GM12878 (cell line): ENCODE data around the gene CTXND2. TPM values are rescaled to one million over a fixed set of nuclear protein-coding genes. Genes with fewer than 3 reads are reported as not detected.

Source experiments
- ATAC-seq: fragments of 200-7000 bp; cut with Tn5 transposase; 3 replicates; pipeline ENCODE4 v1.9.1; 2020; ENCODE audit warnings: mild to moderate bottlenecking, moderate library complexity
- BruUV-seq: library from RNA; stranded (reverse); fragments of 400-500 nt; replicated peaks from 2 replicates; lab custom pipeline; 2021; lab: Mats Ljungman, UMichigan
- CTCF ChIA-PET: fragments of 300-600 bp; sonication (Branson Sonifier 250); formaldehyde crosslinking; extraction: SDS; loops from one replicate; lab custom pipeline; 2021; ENCODE audit warnings: inconsistent platforms; lab: Yijun Ruan, JAX
- POLR2A ChIA-PET: fragments of 350-600 bp; formaldehyde crosslinking; extraction: SDS; loops from one replicate; lab custom pipeline; 2021; ENCODE audit warnings: inconsistent platforms; lab: Charles Lee
- RAD21 ChIA-PET: fragments of 300-600 bp; sonication (Branson Sonifier 250); formaldehyde crosslinking; loops from one replicate; lab custom pipeline; 2023; ENCODE audit warnings: antibody characterized with exemption; ENCODE audit not compliant: unreplicated experiment; lab: Charles Lee
- SMC1A ChIA-PET: fragments of 300-600 bp; sonication (Branson Sonifier 250); formaldehyde crosslinking; loops from one replicate; lab custom pipeline; 2023; ENCODE audit not compliant: unreplicated experiment, uncharacterized antibody; lab: Charles Lee
- DNase-seq: peaks from one replicate; pipeline ENCODE4 v3.0.0-alpha.2; 2011; ENCODE audit warnings: low read depth, low spot score
- FAIRE-seq: peaks from 3 replicates; lab custom pipeline; 2011; peaks lifted over from hg19 to GRCh38; lab: Jason Lieb, UNC
- H2AFZ ChIP-seq: 2 replicates; pipeline ENCODE4 v1.6.0; 2011; ENCODE audit warnings: low read depth, low read length, control low read depth; ENCODE audit not compliant: control insufficient read depth
- H3K27ac ChIP-seq: 2 replicates; pipeline ENCODE4 v1.5.1; 2011; ENCODE audit warnings: control low read depth; ENCODE audit not compliant: control insufficient read depth, insufficient read depth
- H3K27me3 ChIP-seq, 2 experiments: replicated peaks in 1 of 2; 2 replicates each; pipeline versions ENCODE4 v1.6.0 to v1.6.1; 2011; ENCODE audit warnings: low read length in 1 of 2; ENCODE audit not compliant: control insufficient read depth in 2 of 2, insufficient read depth in 2 of 2
- H3K36me3 ChIP-seq, 2 experiments: 2 replicates each; pipeline ENCODE4 v1.5.1; 2011; ENCODE audit warnings: low read length in 1 of 2; ENCODE audit not compliant: control insufficient read depth in 2 of 2, insufficient read depth in 2 of 2
- H3K4me1 ChIP-seq: 2 replicates; pipeline ENCODE4 v1.6.1; 2011; ENCODE audit warnings: mild to moderate bottlenecking, low read length, moderate library complexity, mixed read lengths; ENCODE audit not compliant: control insufficient read depth, insufficient read depth
- H3K4me2 ChIP-seq: 2 replicates; pipeline ENCODE4 v1.6.0; 2011; ENCODE audit warnings: control low read depth; ENCODE audit not compliant: control insufficient read depth, insufficient read depth
- H3K4me3 ChIP-seq: fragments of 200-600 bp; sonication (generic); 2 replicates; pipeline ENCODE4 v1.5.1; 2016
- H3K79me2 ChIP-seq: 2 replicates; pipeline ENCODE4 v1.6.0; 2011; ENCODE audit warnings: low read length; ENCODE audit not compliant: control insufficient read depth, insufficient read depth
- H3K9ac ChIP-seq: 2 replicates; pipeline ENCODE4 v1.8.0; 2011; ENCODE audit warnings: low read length, control low read depth, mixed read lengths; ENCODE audit not compliant: control insufficient read depth, insufficient read depth
- H3K9me3 ChIP-seq: replicated peaks from 3 replicates; pipeline ENCODE4 v1.5.1; 2011; ENCODE audit warnings: mild to moderate bottlenecking, low read length; ENCODE audit not compliant: control insufficient read depth, insufficient read depth
- H4K20me1 ChIP-seq: 2 replicates; pipeline ENCODE4 v1.6.0; 2011; ENCODE audit not compliant: control insufficient read depth, insufficient read depth
- ASH2L ChIP-seq: fragments of 300-600, 200-600 bp; sonication (generic); IDR thresholded peaks from 2 replicates; pipeline ENCODE4 v1.6.1; 2017; ENCODE audit warnings: low read depth, mild to moderate bottlenecking, borderline replicate concordance
- MEF2A ChIP-seq: IDR thresholded peaks from 2 replicates; pipeline ENCODE4 v1.6.1; 2011; ENCODE audit warnings: low read depth, mild to moderate bottlenecking, low read length, moderate library complexity; ENCODE audit not compliant: insufficient read depth
- NFYA ChIP-seq: IDR thresholded peaks from 2 replicates; pipeline ENCODE4 v1.6.1; 2011; ENCODE audit warnings: low read depth, mild to moderate bottlenecking, low read length, improper control_type of control experiment, borderline replicate concordance
- TCF3 ChIP-seq: IDR thresholded peaks from 2 replicates; pipeline ENCODE4 v1.6.1; 2012; ENCODE audit warnings: low read depth, mild to moderate bottlenecking, low read length, borderline replicate concordance; ENCODE audit not compliant: insufficient read depth
- ZNF217 ChIP-seq: fragments of 450-650 bp; IDR thresholded peaks from 2 replicates; pipeline ENCODE4 v1.6.1; 2017; ENCODE audit warnings: antibody characterized with exemption, mild to moderate bottlenecking
- WGBS: methylation state at CpG from one replicate; pipeline ENCODE4 v1.1.6; 2016; ENCODE audit warnings: low lambda C conversion rate; ENCODE audit not compliant: insufficient replicate concordance, insufficient coverage; ENCODE audit errors: missing lambda C conversion rate; 5-methylcytosine and 5-hydroxymethylcytosine counted together
- in situ Hi-C: fragments of 300-500 bp; cut with MboI; formaldehyde crosslinking; loops from 9 replicates; pipeline ENCODE4 v1.14.3; 2018; ENCODE audit warnings: mixed read lengths
- intact Hi-C: fragments of 100-400 bp; cut with micrococcal nuclease; formaldehyde crosslinking; loops from one replicate; pipeline ENCODE4 v1.14.2; 2022; ENCODE audit not compliant: unreplicated experiment
- polyA plus RNA-seq, 11 experiments: library from polyadenylated mRNA; depleted of rRNA in 4 of 11; unstranded in 6 of 11; stranded (reverse) in 5 of 11; fragments of >200 nt; fragmentation: Nextera tagmentation in 4 of 11; fragmentation: Illumina TruSeq in 1 of 11; extraction: Ambion mirVana in 4 of 11; extraction: Trizol in 1 of 11; gene quantifications; 1 replicate in 1 of 11; 2 replicates in 10 of 11; pipeline versions ENCODE4 v1.2.1 to v1.2.3, GENCODE V29; 2011 to 2016; ENCODE audit warnings: inconsistent platforms in 2 of 11, missing spikeins in 2 of 11, low read depth in 1 of 11
- total RNA-seq, 4 experiments: library from RNA; depleted of rRNA in 3 of 4; stranded (reverse); fragments of >200 nt in 3 of 4; fragmentation: Illumina TruSeq in 1 of 4; extraction: Trizol in 1 of 4; gene quantifications; 2 replicates each; pipeline versions ENCODE4 v1.2.1 to v1.2.3, GENCODE V29; 2013 to 2021
- TF ChIP-seq, protein P1 (sequence below): IDR thresholded peaks from 2 replicates; pipeline ENCODE4 v1.6.1; 2012; ENCODE audit warnings: low read length, inconsistent platforms
- TF ChIP-seq, protein P2 (sequence below): fragments of 450-650 bp; IDR thresholded peaks from 2 replicates; pipeline ENCODE4 v1.6.1; 2017; ENCODE audit warnings: borderline replicate concordance
- TF ChIP-seq, protein P3 (sequence below): IDR thresholded peaks from 2 replicates; pipeline ENCODE4 v1.6.1; 2011; ENCODE audit warnings: low read depth, mild to moderate bottlenecking, low read length, moderate library complexity, borderline replicate concordance; ENCODE audit errors: extremely low read depth

The CTXND2 gene
- total and polyA plus RNA-seq, 10 of the 15 experiments (the other 5 are each of a cell fraction or from before 2014, with no cell fraction given): not detected

- Histone ChIP-seq H3K4me3 (no peak overlapping the region), H3K4me1 (no peaks in the 10 kb centered on the region), H3K79me2 (no peaks in the 10 kb centered on the region), H3K27ac (no peak overlapping the region), H4K20me1 (no peaks in the 10 kb centered on the region), H2AFZ (no peak overlapping the region), H3K27me3 (no peaks in the 10 kb centered on the region), H3K4me2 (no peak overlapping the region), H3K36me3 (no peaks in the 10 kb centered on the region), H3K9me3 (peaks cover 2% of the 10 kb centered on the region; the same call in 2 of the 3 replicates), H3K9ac (no peak overlapping the region)
- WGBS: 2% methylated on average over 2 of the region's 2 CpGs
- no TSS peak for BruUV-seq
- RAD21 ChIA-PET: no interaction called here
- no peak for ATAC-seq
- SMC1A ChIA-PET: no interaction called here
- DNase-seq: no peak
- TF ChIP-seq, protein P1, sequence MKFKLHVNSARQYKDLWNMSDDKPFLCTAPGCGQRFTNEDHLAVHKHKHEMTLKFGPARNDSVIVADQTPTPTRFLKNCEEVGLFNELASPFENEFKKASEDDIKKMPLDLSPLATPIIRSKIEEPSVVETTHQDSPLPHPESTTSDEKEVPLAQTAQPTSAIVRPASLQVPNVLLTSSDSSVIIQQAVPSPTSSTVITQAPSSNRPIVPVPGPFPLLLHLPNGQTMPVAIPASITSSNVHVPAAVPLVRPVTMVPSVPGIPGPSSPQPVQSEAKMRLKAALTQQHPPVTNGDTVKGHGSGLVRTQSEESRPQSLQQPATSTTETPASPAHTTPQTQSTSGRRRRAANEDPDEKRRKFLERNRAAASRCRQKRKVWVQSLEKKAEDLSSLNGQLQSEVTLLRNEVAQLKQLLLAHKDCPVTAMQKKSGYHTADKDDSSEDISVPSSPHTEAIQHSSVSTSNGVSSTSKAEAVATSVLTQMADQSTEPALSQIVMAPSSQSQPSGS: no peak
- TF ChIP-seq, protein P2, sequence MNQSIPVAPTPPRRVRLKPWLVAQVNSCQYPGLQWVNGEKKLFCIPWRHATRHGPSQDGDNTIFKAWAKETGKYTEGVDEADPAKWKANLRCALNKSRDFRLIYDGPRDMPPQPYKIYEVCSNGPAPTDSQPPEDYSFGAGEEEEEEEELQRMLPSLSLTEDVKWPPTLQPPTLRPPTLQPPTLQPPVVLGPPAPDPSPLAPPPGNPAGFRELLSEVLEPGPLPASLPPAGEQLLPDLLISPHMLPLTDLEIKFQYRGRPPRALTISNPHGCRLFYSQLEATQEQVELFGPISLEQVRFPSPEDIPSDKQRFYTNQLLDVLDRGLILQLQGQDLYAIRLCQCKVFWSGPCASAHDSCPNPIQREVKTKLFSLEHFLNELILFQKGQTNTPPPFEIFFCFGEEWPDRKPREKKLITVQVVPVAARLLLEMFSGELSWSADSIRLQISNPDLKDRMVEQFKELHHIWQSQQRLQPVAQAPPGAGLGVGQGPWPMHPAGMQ: no peak
- TF ChIP-seq ASH2L (no peak), NFYA (no peak), MEF2A (no peak), ZNF217 (no peak), TCF3 (no peak)
- TF ChIP-seq, protein P3, sequence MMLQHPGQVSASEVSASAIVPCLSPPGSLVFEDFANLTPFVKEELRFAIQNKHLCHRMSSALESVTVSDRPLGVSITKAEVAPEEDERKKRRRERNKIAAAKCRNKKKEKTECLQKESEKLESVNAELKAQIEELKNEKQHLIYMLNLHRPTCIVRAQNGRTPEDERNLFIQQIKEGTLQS: no peak
- intact Hi-C loops (no loop called here), in situ Hi-C loops (no loop called here)
- POLR2A ChIA-PET: no interaction called here
- CTCF ChIA-PET: interaction anchor here (0.6 to 0.8 kb wide), 2 partner anchors 16 to 25 kb away, joined by 4 to 5 read pairs; no protein-coding TSS in a partner anchor
- no peak for FAIRE-seq
Observed at GRCh38 chr1:150906813-150907212, 19.9 kb downstream of the CTXND2 start.
